Non-pigmented ciliary epithelial cell (primary cell): ENCODE measurements around the gene CDS2.

ENCODE experiments used
- DNase-seq: peaks from one replicate; pipeline ENCODE4 v3.0.0-alpha.2; 2010; ENCODE audit warnings: low read depth

Gene CDS2

GRCh38 chr20:5181958-5182357 lies 55.1 kb downstream of the CDS2 start:
- peak; percentile 38 for DNase-seq

DNA sequence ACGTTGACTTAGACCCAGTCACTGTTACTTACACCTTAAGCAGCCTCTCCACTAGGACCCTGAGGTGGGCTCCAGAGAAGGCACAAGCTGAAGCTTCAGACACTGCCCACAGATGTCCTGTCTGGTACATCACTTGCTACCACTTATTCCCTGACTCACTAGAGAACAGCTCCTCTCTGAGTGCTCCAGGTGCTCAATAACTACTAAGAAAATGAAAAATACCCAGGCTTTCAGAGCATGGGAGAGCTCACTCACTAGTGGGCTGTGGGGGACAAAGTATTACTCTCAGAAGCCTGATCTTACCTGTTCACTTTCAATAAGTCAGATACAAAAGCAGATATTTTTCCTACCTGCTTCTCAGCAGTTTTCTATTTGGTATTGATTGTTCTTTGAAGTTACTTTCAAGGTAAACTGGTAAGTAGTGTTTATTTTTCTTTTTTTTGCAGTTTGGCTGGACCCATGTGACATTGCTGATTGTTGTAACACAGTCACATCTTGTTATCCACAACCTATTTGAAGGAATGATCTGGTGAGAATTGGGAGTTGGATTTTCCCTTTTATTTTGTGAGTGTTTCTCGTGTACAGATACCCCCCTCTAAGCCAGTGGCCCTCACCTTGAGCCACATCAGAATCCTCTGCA lies 55.9 kb downstream of the CDS2 start:
- no peak for DNase-seq

- no peak for DNase-seq
Measured at GRCh38 chr20:5183731-5184474, 57.1 kb downstream of the CDS2 start.

GRCh38 chr20:5184684-5185083 lies 57.9 kb downstream of the CDS2 start:
- no peak for DNase-seq

- DNase-seq: no peak
Measured at GRCh38 chr20:5187122-5187521, 60.3 kb downstream of the CDS2 start.

DNA sequence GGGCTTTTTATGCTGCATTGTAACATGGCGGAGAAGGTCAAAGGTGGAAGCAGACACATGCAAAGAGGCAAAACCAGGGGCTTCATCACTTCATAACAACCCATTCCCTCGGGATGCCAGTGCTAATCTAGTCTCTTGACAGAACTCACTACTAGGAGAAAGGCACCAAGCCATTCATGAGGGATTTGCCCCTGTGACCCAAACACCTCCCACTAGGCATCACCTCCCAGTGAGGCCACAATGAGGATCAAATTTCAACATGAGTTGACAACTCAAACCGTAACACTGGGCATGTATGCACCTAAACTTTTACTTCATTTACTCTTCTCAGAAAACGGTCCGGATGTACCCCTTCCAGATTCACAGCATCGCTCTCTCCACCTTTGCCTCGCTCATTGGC lies 61.9 kb downstream of the CDS2 start:
- DNase-seq: no peak

DNA sequence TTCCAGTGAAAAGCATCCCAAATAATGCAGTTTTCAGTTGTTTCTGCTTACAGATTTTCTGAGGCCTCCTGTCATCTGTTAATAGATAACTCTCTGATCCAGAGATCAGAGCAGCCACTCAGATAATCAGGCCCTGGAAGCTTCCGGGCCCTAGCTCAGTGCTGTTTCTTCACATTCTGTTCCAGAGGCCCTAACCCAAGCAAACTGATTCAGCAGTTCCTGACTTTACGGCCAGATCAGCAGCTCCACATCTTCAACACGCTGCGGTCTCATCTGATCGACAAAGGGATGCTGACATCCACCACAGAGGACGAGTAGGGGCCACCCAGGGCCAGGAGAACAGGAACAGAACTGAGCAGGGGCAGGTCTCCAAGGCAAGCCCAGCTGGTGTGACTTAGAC lies 63.1 kb downstream of the CDS2 start:
- no peak for DNase-seq

DNA sequence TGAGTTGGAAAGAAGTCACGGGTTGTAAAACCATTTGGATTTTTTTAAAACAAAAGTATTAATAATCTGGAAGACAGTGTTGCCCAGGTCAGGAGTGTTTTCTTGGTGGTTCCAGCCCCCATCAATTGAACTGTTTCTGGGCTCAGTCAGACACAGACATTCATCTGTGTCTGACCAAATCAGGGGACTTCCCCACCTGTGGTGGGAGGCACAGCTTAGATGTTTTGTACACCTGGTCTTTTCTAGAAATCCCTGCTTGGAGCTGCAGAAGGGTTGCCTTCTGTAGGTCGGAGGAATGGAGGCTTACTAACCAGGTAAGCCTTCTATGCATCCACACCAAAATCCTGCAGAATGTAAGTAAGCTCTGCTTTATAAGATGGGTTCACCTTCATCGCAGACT lies 63.6 kb downstream of the CDS2 start:
- no peak for DNase-seq

DNA sequence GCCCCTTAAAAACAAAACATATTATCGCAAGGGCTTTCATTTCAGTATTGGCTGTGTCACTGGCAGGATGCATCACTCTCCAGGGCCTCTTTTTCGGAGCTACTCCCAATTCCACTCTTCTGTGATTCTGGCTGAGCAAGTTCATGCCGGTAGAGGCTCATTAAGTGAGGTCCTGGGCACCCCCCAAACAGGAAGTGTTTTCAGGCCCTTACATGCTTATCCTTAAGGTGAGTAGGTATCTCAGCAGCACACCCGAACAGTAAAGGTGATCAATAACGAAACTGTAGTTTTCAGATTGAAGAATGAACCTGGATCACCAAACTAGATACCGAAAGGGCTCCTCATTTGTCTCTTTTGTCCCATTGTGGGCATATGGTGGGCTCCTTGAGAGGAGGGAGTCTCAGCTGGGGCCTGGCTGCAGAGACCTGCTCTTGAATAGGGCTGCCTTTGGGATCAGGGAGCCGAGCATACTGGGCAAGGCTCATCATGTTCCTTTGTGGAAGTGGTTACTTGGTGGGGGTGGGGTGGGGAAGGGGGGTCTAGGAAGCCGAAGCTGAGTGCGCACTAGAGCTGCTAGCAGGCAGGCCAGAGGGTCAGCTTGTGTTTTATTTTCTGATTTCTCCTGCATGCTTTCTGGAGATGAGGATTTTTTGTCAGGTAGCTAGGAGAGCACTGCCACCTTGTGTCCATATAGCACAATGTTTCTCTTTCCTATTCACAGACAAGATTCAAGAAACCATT lies 65.2 kb downstream of the CDS2 start:
- peak; percentile 52 for DNase-seq

DNA sequence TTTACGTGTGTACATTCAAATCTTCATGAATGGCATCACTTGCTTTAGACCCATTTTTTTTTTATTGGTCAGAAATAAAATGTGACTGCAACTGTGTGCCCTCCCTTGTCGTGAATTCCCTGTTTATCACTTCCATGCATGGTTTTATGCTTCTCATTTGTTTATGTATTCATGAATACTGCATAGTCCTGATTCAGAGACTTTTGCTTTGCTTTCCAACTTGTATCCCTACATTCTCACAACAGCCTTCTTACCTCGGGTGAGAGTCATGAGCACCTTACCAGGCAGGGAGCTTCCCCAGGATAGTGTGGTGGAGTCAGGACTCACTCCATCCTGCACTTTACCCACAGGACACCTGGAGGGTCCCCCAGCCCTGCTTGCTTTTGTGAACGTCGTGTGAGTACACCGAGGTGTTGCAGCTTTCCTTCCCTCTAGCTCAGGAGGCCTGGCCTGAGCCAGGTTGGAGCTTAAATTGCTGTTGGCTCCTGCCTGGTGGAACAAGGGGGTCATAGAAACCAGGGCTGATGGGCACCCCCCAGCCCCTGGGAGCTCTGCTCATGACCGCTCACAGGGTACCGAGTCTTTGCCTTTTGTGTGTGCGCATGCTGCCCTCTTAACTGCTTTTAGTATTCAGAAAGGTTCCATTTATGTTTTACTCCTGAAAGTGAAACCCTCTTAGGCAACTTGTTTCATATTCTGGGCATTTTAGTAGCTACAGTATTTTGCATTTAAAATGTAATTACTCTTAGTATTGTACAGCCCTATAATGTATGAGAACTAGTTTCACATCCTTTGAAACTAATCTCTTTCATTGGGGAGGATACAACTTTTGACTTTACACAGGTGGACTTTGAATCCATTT lies 66.0 kb downstream of the CDS2 start:
- DNase-seq: no peak

DNA sequence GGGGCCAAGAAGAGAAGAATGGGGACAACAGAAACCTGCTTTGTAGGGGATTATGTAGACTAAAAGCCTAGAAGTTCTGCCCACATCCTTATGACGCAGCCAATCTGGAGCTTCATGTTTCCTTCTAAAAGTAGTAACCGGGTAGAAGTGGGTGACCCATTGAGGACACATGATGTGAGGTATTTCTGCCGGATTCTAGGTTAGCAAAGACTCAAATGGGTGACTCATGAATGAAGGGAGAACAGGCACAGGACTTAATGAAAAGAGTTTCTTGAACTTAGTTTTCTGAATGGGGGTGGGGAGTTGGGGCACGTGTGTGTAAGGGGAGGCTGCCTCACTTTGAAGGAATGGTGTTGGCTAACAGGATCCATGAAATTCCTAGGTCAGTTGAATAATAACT lies 68.8 kb downstream of the CDS2 start:
- DNase-seq: peak; percentile 45

GRCh38 chr20:5196149-5196548 lies 69.3 kb downstream of the CDS2 start:
- no peak for DNase-seq

DNA sequence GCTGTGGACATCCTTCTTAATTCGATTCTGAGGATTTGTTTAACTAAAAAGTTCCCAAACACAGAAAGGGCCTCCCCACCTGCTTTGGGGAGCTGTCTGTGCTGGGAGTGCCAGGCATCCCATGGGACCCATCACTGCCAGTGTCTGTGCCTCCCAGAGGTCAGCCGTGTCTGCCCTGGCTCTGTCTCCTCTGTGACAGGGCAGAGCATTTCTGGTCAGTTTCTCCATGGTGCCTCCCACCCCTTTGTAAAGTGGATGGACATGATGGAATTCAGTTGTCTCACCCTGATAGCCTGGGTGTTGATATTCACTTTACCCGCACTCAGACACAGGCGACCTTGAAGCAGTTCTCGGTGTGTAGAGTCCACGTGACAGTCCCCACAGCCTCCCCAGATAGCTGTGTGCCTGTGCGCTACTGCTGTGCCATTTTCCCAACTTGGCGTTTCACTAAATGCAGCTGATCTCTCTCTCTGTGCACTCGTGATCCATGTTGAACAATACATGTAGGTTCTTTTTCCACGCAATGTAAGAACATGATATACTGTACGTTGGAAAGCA lies 70.5 kb downstream of the CDS2 start:
- no peak for DNase-seq

GRCh38 chr20:5197847-5198650 lies 71.2 kb downstream of the CDS2 start:
- no peak for DNase-seq

DNA sequence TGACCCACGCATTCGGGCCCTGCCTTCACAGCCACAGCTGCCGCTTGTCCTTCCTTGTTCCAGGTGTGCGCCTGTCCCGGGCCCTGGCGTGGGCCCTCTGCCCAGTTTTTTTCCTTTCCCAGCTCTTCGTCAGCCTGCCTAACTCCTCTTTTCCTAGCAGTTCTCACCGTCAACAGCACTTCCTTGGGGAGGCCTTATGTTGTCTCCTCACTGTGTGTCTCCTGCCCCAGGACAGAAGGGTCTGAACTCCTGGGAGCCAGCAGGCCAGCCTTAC lies 71.8 kb downstream of the CDS2 start:
- no peak for DNase-seq

DNA sequence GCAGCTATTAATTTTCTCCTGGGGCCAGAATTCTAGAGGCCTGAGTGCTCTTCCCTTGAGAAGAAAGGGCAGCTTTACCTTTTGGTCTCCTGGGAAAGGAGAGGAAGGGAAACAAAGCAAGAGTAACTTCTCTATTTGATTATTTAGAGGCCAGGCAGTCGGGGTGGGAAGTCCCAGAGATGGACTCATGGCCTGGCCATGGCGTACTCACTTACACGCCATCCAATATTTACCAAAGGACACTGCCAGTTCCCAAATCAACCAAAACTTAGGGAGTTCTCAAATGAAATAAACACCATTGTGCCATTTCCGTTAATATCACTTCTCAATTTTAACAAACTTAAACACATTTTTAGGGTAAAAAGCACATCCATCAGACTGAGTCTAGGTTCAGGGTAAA lies 76.6 kb downstream of the CDS2 start:
- no peak for DNase-seq

DNA sequence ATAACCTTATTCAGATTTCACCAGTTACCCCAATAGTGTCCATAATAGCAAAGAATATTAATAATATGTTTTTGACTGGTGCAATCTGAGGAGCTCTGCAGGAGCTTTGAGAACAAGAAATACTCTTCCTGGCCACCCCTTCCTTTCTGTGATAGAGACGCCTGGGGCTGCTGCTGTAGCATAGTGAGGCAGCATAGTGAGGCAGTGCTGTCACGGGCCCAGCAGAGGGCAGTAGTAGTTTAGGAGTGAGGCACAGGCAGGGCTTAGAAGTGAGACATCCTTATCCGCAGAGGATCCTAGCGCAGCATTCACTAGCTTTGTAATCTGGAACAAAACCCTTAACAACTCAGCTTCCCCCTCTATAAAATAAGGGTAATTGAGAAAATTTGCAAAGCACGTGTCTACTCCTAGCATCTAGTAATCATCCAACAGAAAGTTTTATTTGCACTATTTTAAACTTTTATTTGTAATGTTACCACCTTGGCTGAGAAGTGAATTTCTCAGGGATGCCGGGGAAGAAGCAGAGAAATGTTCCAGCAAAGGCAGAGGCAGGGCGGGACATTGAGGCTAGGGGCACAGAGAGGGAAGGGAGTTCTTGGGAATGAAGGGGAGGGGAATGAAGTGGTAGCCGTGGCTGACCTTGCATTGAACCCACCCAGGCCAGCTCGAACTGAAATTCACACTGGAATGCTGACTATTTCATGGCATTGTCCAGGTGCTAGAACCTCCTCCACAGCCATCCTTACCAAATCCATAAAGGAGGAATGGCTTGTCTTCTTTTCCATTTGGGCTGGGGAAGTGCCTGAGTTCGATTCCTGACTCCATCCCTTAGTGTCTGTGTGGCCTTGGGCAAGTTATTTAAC lies 78.8 kb downstream of the CDS2 start:
- peak; percentile 48 for DNase-seq

GRCh38 chr20:5207138-5207537 lies 80.3 kb downstream of the CDS2 start:
- DNase-seq: no peak

DNA sequence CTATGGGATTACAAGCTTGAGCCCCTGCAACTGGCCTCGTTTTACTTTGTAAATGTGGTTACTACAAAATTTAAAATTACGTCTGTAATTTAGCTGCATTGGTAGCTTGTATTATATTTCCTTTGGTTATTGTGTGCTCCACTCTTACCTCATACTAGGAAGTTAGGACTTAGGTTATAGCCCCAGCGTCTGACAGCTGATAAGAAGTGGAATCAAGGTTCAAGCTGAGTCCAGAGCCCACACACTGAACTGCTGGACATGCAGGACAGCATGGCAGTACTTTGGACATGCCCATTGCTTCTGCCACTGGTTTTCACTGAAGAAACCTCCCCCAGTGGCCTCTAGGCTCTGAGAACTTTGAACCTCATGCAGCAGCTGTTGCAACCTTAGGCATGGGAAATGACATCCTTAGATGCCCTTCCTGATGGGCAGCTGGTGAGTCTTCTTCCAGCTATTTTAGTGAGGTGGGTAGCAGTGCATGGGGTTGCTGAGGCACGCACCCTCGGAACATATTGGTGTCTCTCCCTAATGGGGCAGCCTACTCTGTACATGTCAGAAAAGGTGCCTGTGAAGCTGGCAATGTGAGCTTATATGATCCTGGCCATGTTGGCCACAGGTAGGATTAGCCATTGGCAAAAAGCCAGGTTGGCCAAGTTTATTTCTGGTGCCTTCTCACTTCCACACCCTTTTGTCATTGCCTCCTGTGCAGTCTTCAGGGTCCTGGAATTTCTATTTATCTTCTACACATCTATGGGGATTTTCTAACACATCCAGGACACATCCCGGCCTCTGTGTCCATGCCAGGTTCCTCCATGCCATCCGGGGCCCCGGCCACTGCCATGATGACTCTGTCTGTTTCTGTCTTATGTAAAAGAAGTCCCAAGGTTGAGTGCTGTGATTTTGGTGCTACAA lies 85.3 kb downstream of the CDS2 start:
- no peak for DNase-seq
